GM21737 (cell line): ENCODE measurements around the gene TMEM74B.
"Not testable (repeated sequence)": the region's sequence is repeated elsewhere in the genome, so short reads cannot be mapped to it uniquely, and the experiment has no call there.

Source experiments
- ATAC-seq: cut with Tn5 transposase; IDR thresholded peaks from one replicate; pipeline ENCODE4 v1.9.1; 2021; ENCODE audit warnings: mild to moderate bottlenecking, moderate library complexity; ENCODE audit not compliant: unreplicated experiment

Gene TMEM74B

GRCh38 chr20:1184638-1185315, at the start of gene TMEM74B:
Gene TMEM74B (minus strand): TSS chr20:1184981. CDS start chr20:1183801, 1,180 bp downstream.
- ATAC-seq, result no peak

- no peak for ATAC-seq
Observed at GRCh38 chr20:1232286-1233111, 47.7 kb upstream of the TMEM74B start.

- no peak for ATAC-seq
Observed at GRCh38 chr20:1229541-1229940, 44.8 kb upstream of the TMEM74B start.

GRCh38 chr20:1225783-1226654, 41.2 kb upstream of the TMEM74B start, which contains the start of gene RAD21L1:
Gene RAD21L1 (plus strand): TSS chr20:1226044. CDS start chr20:1228454, 2,410 bp downstream.
- ATAC-seq, result no peak

GRCh38 chr20:1225263-1225782, 40.5 kb upstream of the TMEM74B start:
- no peak for ATAC-seq

- no peak for ATAC-seq
Observed at GRCh38 chr20:1224205-1224890, 39.6 kb upstream of the TMEM74B start.

GRCh38 chr20:1222750-1223149, 38.0 kb upstream of the TMEM74B start:
- not testable (repeated sequence) for ATAC-seq

GRCh38 chr20:1216527-1217427, 32.0 kb upstream of the TMEM74B start:
- ATAC-seq, result not testable (repeated sequence)

GRCh38 chr20:1215386-1216170, 30.8 kb upstream of the TMEM74B start:
- ATAC-seq, result no peak

- ATAC-seq, result no peak
Observed at GRCh38 chr20:1214838-1215261, 30.1 kb upstream of the TMEM74B start.

- no peak for ATAC-seq
Observed at GRCh38 chr20:1212607-1213396, 28.0 kb upstream of the TMEM74B start.

- ATAC-seq, result no peak
Observed at GRCh38 chr20:1212023-1212422, 27.2 kb upstream of the TMEM74B start.

GRCh38 chr20:1210501-1210900, 25.7 kb upstream of the TMEM74B start:
- ATAC-seq, result no peak

GRCh38 chr20:1209447-1210387, 24.9 kb upstream of the TMEM74B start:
- no peak for ATAC-seq

GRCh38 chr20:1207293-1207878, 22.6 kb upstream of the TMEM74B start:
- no peak for ATAC-seq
